SK-MEL-5 (cell line): ENCODE measurements around the gene CCNL2. TPM values are rescaled to one million over a fixed set of nuclear protein-coding genes. Genes with fewer than 3 reads are reported as not detected.
"Not testable (repeated sequence)": the region's sequence is repeated elsewhere in the genome, so short reads cannot be mapped to it uniquely, and the experiment has no call there.

ENCODE experiments used
- DNase-seq: peaks from one replicate; pipeline ENCODE4 v3.0.0-alpha.2; 2016; ENCODE audit warnings: low read depth, low spot score
- in situ Hi-C: cut with HindIII; loops from 2 replicates; pipeline ENCODE4 v1.10.0; 2016; ENCODE audit warnings: low sequenced_read_pairs, high pct_unique_total_duplicates, low pct_unique_long_range_greater_than_20kb
- total RNA-seq: library from RNA; depleted of rRNA; stranded (reverse); fragments of >200 nt; shearing (Covaris generic); gene quantifications from 2 replicates; pipeline ENCODE4 v1.2.3, GENCODE V29; 2014

Gene CCNL2
- total RNA-seq, 1 experiment from 2014 or later, result 67.7 TPM

- in situ Hi-C loops, result no loop called here
- no peak for DNase-seq
These were observed 27.8 kb downstream of the CCNL2 start for GRCh38 chr1:1371364-1371745.

GRCh38 chr1:1370771-1371300 lies 28.3 kb downstream of the CCNL2 start:
- in situ Hi-C loops, result no loop called here
- no peak for DNase-seq

- in situ Hi-C loops, DNase-seq: not testable (repeated sequence)
These were observed 29.0 kb downstream of the CCNL2 start for GRCh38 chr1:1370094-1370493.

DNA sequence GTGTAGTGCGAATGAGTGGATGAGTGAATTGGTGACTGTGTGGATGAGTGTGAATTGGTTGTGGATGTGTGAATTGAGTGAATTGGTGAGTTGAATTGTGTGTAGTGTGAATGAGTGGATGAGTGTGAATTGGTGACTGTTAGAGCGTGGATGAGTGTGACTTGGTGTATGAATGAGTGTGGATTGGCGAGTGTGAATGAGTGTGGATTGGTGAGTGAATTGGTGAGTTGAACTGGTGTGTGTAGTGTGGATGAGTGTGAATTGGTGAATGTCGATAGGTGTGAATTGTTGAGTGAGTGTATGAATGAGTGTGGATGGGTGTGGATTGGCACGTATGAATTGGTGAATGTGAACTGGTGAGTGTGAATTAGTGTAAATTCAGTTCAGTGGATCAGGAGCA lies 31.8 kb downstream of the CCNL2 start:
- no peak for DNase-seq
- in situ Hi-C loops, result no loop called here

DNA sequence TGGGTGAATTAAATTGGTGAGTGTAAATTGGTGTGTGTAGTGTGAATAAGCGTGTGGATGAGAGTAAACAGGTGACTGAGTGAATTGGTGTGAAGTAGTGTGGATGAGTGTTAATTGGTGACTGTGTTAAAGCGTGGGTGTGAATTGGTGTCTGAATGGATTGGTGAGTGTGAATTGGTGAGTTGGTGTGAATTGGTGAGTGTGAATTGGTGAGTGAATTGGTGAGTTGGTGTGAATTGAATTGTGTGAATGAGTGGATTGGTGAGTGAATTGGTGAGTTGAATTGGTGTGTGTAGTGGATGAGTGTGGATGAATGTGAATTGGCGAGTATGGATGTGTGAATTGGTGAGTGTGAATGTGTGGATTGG lies 32.5 kb downstream of the CCNL2 start:
- no peak for DNase-seq
- in situ Hi-C loops, result no loop called here

- in situ Hi-C loops, result no loop called here
These were observed 33.0 kb downstream of the CCNL2 start for GRCh38 chr1:1365875-1366698.

GRCh38 chr1:1364266-1364665 lies 34.9 kb downstream of the CCNL2 start:
- DNase-seq, result no peak

More at GRCh38 chr1:1365875-1366698, 33.0 kb downstream of the CCNL2 start:
- no peak for DNase-seq

DNA sequence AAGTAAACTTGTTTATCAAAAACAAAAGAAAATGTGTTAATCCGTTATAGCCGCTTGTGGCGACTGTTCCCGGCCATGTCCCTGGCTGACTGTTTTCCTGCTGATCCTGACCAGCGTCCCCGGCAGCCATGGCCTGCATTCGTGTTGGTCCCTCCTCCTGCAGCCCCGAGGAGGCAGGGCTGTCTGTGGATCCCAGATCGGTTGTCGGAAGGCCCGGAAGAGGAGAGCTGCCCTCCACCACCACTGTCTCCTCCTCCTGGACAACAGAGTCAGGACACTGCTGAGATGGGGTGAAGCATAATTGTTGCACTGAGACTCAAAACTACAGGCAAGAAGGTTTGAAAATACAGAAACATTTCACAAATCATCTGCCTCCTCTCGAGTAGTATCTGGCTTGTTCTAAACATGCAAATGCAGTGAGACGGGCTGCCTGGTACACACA lies 37.1 kb downstream of the CCNL2 start:
- DNase-seq, result peak; percentile 61
- in situ Hi-C loops, result no loop called here

More at GRCh38 chr1:1364266-1364665, 34.9 kb downstream of the CCNL2 start:
- in situ Hi-C loops, result no loop called here

- in situ Hi-C loops, result no loop called here
- no peak for DNase-seq
These were observed 37.7 kb downstream of the CCNL2 start for GRCh38 chr1:1361233-1361981.

GRCh38 chr1:1360506-1361169 lies 38.5 kb downstream of the CCNL2 start:
- DNase-seq, result no peak
- in situ Hi-C loops, result no loop called here

- in situ Hi-C loops, result no loop called here
- DNase-seq, result no peak
These were observed 39.3 kb downstream of the CCNL2 start for GRCh38 chr1:1359664-1360468.

DNA sequence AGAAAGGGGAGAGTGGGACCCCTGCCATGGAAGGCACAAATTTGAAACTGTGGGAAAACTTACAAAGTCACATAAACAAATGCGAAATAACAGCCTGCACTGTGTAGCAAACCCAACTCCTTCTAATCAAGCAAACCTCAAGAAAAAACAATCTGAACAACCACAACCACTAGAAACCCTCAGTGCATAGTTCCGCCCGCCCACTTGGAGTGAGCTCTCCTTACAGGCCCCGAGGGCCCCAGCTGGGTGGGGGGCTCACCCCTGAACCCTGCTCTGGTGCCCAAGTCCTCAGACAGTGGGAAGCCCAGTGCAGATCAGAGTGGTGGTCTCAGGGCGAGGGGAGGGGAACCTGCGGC lies 39.8 kb downstream of the CCNL2 start:
- in situ Hi-C loops, result no loop called here
- DNase-seq, result no peak

GRCh38 chr1:1358433-1359271 lies 40.5 kb downstream of the CCNL2 start, which contains the start of gene MXRA8:
Gene MXRA8, minus strand, starts transcription at chr1:1358555. Its CDS starts 51 bp downstream, at chr1:1358504.
- in situ Hi-C loops, result no loop called here
- no peak for DNase-seq

DNA sequence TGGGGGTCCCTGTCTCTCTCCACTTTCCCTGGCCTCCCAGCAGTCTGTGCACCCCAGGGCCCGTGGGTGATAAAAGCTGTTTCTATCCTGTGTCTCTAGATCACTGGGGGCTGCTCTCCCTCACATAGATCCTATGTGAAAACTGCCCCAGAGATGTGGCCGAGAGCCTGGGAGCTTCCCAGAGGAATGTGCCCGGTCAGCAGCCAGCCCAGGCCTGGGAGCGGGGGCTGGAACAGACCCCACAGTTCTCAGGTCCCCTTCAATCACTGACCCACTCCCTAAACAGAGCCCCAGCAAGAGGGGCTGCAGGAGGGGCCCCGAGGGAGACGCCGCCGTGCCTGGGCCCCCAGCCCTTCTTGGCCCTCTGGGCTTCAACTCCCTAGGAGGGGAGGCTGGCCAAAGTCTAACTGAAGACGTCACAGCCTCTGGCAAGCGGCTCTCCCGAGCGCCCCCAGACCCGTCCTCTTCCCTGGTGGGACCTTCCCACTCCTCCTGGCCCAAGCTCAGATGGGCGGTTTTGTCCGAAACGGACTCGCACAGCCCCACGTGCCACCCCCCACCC lies 41.2 kb downstream of the CCNL2 start:
- DNase-seq, result no peak
- in situ Hi-C loops, result no loop called here

GRCh38 chr1:1356796-1357401 lies 42.2 kb downstream of the CCNL2 start:
- DNase-seq, result no peak
- in situ Hi-C loops, result no loop called here
